ENCODE measurements around the gene SLC6A3. TPM values are rescaled to one million over a fixed set of nuclear protein-coding genes. Genes with fewer than 3 reads are reported as not detected.

Gene SLC6A3
- total and polyA plus RNA-seq, 9 of the 15 experiments (the other 6 are each of a cell fraction or from before 2014, with no cell fraction given): not detected

- WGBS (ENCODE audit: insufficient coverage, low coverage, missing lambda C conversion rate): under 1% methylated on average over 12 of the region's 12 CpGs
- BruUV-seq (replicated peaks): no TSS peak
- Histone ChIP-seq H3K9ac (ENCODE audit: insufficient read depth in 1 of 2, low read depth in 2 of 2, low read length in 2 of 2) (no peak overlapping the region), H3K27ac (ENCODE audit: extremely low read depth, low read depth, low read length) (no peak overlapping the region), H3K4me3 (no peak overlapping the region), H3K9me3 (replicated peaks; ENCODE audit: control insufficient read depth, insufficient read depth, low read depth, low read length) (no peaks in the 10 kb centered on the region), H3K4me1 (replicated peaks in 1 of 2; ENCODE audit: control insufficient read depth in 2 of 2, insufficient read depth in 2 of 2, low read length in 2 of 2) (peaks cover 0 to 18% of the 10 kb centered on the region in 2 experiments; a peak in 2 of 5 replicates), H3K9me1 (ENCODE audit: control insufficient read depth, insufficient read depth, low read length) (no peaks in the 10 kb centered on the region), H3K36me3 (ENCODE audit: control insufficient read depth, insufficient read depth, low read length) (no peaks in the 10 kb centered on the region), H3K79me2 (ENCODE audit: control insufficient read depth, insufficient read depth, low read length) (no peaks in the 10 kb centered on the region), H3K4me2 (ENCODE audit: insufficient read depth, low read length) (no peak overlapping the region), H3K27me3 (ENCODE audit: control insufficient read depth in 2 of 2, insufficient read depth in 2 of 2, low read length in 2 of 2) (peaks cover 24 to 48% of the 10 kb centered on the region in 2 experiments), H2AFZ (ENCODE audit: low read depth, low read length) (no peak overlapping the region), H4K20me1 (replicated peaks; ENCODE audit: control insufficient read depth, insufficient read depth, low read length) (no peaks in the 10 kb centered on the region)
- in situ Hi-C loops (cut with MboI): no loop called here
- intact Hi-C loops (cut with micrococcal nuclease): no loop called here
- POLR2A ChIA-PET: no interaction called here
- FAIRE-seq (no peak), ATAC-seq (no peak), DNase-seq (ENCODE audit: extremely low read depth in 1 of 4, low spot score in 3 of 4) (no peak)
- TF ChIP-seq NR2C1 (IDR thresholded peaks at IDR 0.05) (no peak), NR2C1 (tag; IDR thresholded peaks at IDR 0.05) (no peak), E4F1 (CRISPR knock-in tag; IDR thresholded peaks at IDR 0.05; ENCODE audit: borderline replicate concordance) (no peak), DLX4 (CRISPR knock-in tag; IDR thresholded peaks at IDR 0.05) (no peak), ZC3H8 (IDR thresholded peaks at IDR 0.05) (no peak)
- CTCF ChIA-PET (ENCODE audit: low intra/inter-chr PET ratio): no interaction called here
These were observed 3.9 kb upstream of the SLC6A3 start for GRCh38 chr5:1449081-1449630.
